ENCODE data around the gene NAT14.

The NAT14 gene

GRCh38 chr19:55485439-55486011 is 537 bp downstream of the NAT14 start:
- TF ChIP-seq CTCF (IDR thresholded peaks at IDR 0.05; ENCODE audit: low read depth, low read length), result no peak
- DNase-seq (ENCODE audit: extremely low read depth, low read depth), result no peak

- peak; percentile 42 for TF ChIP-seq CTCF (IDR thresholded peaks at IDR 0.05; ENCODE audit: low read depth, low read length)
- DNase-seq (ENCODE audit: extremely low read depth, low read depth), result no peak
These were observed 1.3 kb downstream of the NAT14 start for GRCh38 chr19:55486043-55486970.

GRCh38 chr19:55486971-55487923 is 2.3 kb downstream of the NAT14 start:
- TF ChIP-seq CTCF (IDR thresholded peaks at IDR 0.05; ENCODE audit: low read depth, low read length), result no peak
- DNase-seq (ENCODE audit: extremely low read depth, low read depth), result peak; percentile 94

- no peak for DNase-seq (ENCODE audit: extremely low read depth, low read depth)
- TF ChIP-seq CTCF (IDR thresholded peaks at IDR 0.05; ENCODE audit: low read depth, low read length), result no peak
These were observed 3.1 kb downstream of the NAT14 start, which contains the start of gene SSC5D for GRCh38 chr19:55487924-55488687. Gene SSC5D (plus strand): TSS chr19:55488436. CDS start chr19:55488590, 154 bp downstream.

GRCh38 chr19:55488986-55489710 is 4.2 kb downstream of the NAT14 start:
- TF ChIP-seq CTCF (IDR thresholded peaks at IDR 0.05; ENCODE audit: low read depth, low read length), result no peak
- DNase-seq (ENCODE audit: extremely low read depth, low read depth), result no peak

Data from AG09319 (cell line).